Measurements from ENCODE around the gene POLD1.

DNA sequence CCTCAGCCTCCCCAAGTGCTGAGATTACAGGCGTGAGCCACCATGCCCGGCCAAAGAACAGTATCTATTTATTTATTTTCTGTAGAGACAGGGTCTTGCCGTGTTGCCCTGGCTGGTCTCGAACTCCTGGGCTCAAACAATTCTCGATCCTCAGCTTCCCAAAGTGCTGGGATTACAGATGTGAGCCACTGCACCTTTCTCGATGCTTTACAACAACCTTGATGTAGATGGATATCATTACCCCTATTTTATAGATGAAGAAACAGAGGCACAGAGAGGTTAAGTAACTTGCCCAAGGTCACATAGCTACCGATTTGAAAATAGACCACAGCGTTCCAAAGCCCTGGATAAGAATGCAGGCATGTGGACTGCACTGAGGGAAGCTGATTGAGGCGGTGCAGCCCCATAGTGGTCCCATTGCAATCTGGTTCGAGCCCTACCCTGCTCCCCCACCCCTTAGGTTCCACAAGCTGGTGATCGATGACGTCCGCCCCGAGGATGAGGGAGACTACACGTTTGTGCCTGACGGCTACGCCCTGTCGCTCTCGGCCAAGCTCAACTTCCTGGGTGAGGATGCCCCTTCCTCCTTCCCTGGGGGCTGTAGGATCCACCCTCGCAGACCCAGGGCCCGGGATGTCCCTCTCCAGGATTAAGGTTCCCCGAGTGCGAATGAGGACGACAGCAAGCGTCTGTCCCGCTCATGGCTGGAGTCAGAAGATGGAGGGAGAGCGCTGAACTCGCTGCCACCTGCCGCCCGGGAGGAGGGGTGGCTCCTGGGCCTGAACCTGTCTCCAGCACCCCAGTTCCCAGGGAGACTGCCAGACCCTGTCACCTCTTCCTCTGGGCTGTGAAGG lies 66.4 kb downstream of the POLD1 start:
- TF ChIP-seq, protein P1, sequence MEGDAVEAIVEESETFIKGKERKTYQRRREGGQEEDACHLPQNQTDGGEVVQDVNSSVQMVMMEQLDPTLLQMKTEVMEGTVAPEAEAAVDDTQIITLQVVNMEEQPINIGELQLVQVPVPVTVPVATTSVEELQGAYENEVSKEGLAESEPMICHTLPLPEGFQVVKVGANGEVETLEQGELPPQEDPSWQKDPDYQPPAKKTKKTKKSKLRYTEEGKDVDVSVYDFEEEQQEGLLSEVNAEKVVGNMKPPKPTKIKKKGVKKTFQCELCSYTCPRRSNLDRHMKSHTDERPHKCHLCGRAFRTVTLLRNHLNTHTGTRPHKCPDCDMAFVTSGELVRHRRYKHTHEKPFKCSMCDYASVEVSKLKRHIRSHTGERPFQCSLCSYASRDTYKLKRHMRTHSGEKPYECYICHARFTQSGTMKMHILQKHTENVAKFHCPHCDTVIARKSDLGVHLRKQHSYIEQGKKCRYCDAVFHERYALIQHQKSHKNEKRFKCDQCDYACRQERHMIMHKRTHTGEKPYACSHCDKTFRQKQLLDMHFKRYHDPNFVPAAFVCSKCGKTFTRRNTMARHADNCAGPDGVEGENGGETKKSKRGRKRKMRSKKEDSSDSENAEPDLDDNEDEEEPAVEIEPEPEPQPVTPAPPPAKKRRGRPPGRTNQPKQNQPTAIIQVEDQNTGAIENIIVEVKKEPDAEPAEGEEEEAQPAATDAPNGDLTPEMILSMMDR (IDR thresholded peaks at IDR 0.05), result no peak
- no peak for TF ChIP-seq ZFX (IDR thresholded peaks at IDR 0.05; ENCODE audit: borderline replicate concordance)
